C4-2B (cell line): ENCODE measurements around the gene IL1RL2.

Experiments
- CTCF ChIP-seq: fragments of 450-650 bp; conservative IDR thresholded peaks from 2 replicates; pipeline ENCODE4 v1.5.1; 2017; ENCODE audit warnings: mild to moderate bottlenecking
- ZFX ChIP-seq: fragments of 450-650 bp; IDR thresholded peaks from 2 replicates; pipeline ENCODE4 v1.6.1; 2017

- TF ChIP-seq CTCF: 0 out of 2 replicates have a peak, but pooled peaks have one; percentile 11
- TF ChIP-seq ZFX: no peak
Measured at GRCh38 chr2:102271844-102272243, 85.0 kb downstream of the IL1RL2 start.
